Hepatocyte (in vitro differentiated cells): ENCODE results near the gene NOMO2.
"Not testable (repeated sequence)": the region's sequence is repeated elsewhere in the genome, so short reads cannot be mapped to it uniquely, and the experiment has no call there.

ENCODE experiments used
- CTCF ChIP-seq: fragments of 200-600 bp; sonication (generic); IDR thresholded peaks from 2 replicates; pipeline ENCODE4 v1.5.1; 2016; ENCODE audit warnings: antibody characterized with exemption, mild to moderate bottlenecking; ENCODE audit not compliant: poor library complexity
- EZH2 ChIP-seq: fragments of 200-600 bp; sonication (generic); IDR thresholded peaks from 2 replicates; pipeline ENCODE4 v1.6.1; 2016; ENCODE audit warnings: antibody characterized with exemption, mild to moderate bottlenecking, borderline replicate concordance

- not testable (repeated sequence) for TF ChIP-seq CTCF, EZH2
Observed at GRCh38 chr16:18592982-18593381, 31.1 kb upstream of the NOMO2 start.
